BLaER1 (cell line): Measurements from ENCODE around the gene GTF3C1.

Experiments
- H3K27ac ChIP-seq: shearing (Covaris generic); formaldehyde crosslinking; 2 replicates; pipeline ENCODE4 v1.8.1; 2022
- H3K27me3 ChIP-seq: shearing (Covaris generic); formaldehyde crosslinking; 2 replicates; pipeline ENCODE4 v1.8.1; 2022
- H3K36me3 ChIP-seq: shearing (Covaris generic); formaldehyde crosslinking; 2 replicates; pipeline ENCODE4 v1.8.1; 2022
- H3K4me1 ChIP-seq: shearing (Covaris generic); formaldehyde crosslinking; 2 replicates; pipeline ENCODE4 v1.8.1; 2022
- H3K4me2 ChIP-seq: shearing (Covaris generic); formaldehyde crosslinking; 2 replicates; pipeline ENCODE4 v1.8.1; 2022
- H3K4me3 ChIP-seq: shearing (Covaris generic); formaldehyde crosslinking; 2 replicates; pipeline ENCODE4 v1.8.1; 2022
- H3K9ac ChIP-seq: shearing (Covaris generic); formaldehyde crosslinking; 2 replicates; pipeline ENCODE4 v1.8.1; 2022
- H3K9me3 ChIP-seq: shearing (Covaris generic); formaldehyde crosslinking; 2 replicates; pipeline ENCODE4 v1.8.1; 2022
- H4K20me1 ChIP-seq: shearing (Covaris generic); formaldehyde crosslinking; 2 replicates; pipeline ENCODE4 v1.8.1; 2022
- Cebpa-rat ChIP-seq: shearing (Covaris generic); IDR thresholded peaks from 2 replicates; pipeline ENCODE4 v1.8.1; 2022

The GTF3C1 gene

GRCh38 chr16:27468941-27469531, 80.7 kb downstream of the GTF3C1 start:
- H3K27me3 ChIP-seq, result no peaks in the 10 kb centered on the region; the same call in 1 of the 2 replicates
- H3K9me3 ChIP-seq, result peaks cover 20% of the 10 kb centered on the region
- H3K4me3 ChIP-seq, result no peak overlapping the region
- no peak overlapping the region for H3K9ac ChIP-seq
- H3K4me2 ChIP-seq, result no peak overlapping the region
- no peak for TF ChIP-seq Cebpa-rat
- no peak overlapping the region for H3K27ac ChIP-seq
- peaks cover 100% of the 10 kb centered on the region for H3K36me3 ChIP-seq
- H4K20me1 ChIP-seq, result no peaks in the 10 kb centered on the region
- peaks cover 5% of the 10 kb centered on the region; the same call in 1 of the 2 replicates for H3K4me1 ChIP-seq

- Histone ChIP-seq H3K36me3 (peaks cover 100% of the 10 kb centered on the region), H3K4me3 (no peak overlapping the region), H3K4me2 (no peak overlapping the region)
These were observed 84.2 kb downstream of the GTF3C1 start for GRCh38 chr16:27465483-27465879.

GRCh38 chr16:27464626-27465482, 84.9 kb downstream of the GTF3C1 start:
- H3K36me3 ChIP-seq, result peaks cover 100% of the 10 kb centered on the region
- H3K4me1 ChIP-seq, result peaks cover 47% of the 10 kb centered on the region
- no peak overlapping the region for H3K9ac ChIP-seq
- no peak overlapping the region for H3K27ac ChIP-seq
- no peaks in the 10 kb centered on the region for H3K27me3 ChIP-seq
- peaks cover 23% of the 10 kb centered on the region for H4K20me1 ChIP-seq
- peaks cover 20% of the 10 kb centered on the region for H3K9me3 ChIP-seq
- no peak for TF ChIP-seq Cebpa-rat
- no peak overlapping the region for H3K4me3 ChIP-seq
- H3K4me2 ChIP-seq, result no peak overlapping the region

More at GRCh38 chr16:27465483-27465879, 84.2 kb downstream of the GTF3C1 start:
- H3K9ac ChIP-seq, result no peak overlapping the region
- peaks cover 20% of the 10 kb centered on the region for H3K9me3 ChIP-seq
- H4K20me1 ChIP-seq, result peaks cover 23% of the 10 kb centered on the region
- no peaks in the 10 kb centered on the region for H3K27me3 ChIP-seq
- TF ChIP-seq Cebpa-rat, result no peak
- peaks cover 40% of the 10 kb centered on the region for H3K4me1 ChIP-seq
- no peak overlapping the region for H3K27ac ChIP-seq

GRCh38 chr16:27463741-27464591, 85.7 kb downstream of the GTF3C1 start:
- Histone ChIP-seq H3K4me1 (peaks cover 48% of the 10 kb centered on the region), H3K4me3 (no peak overlapping the region), H4K20me1 (peaks cover 23% of the 10 kb centered on the region), H3K27ac (0 out of 2 replicates have a peak overlapping the region, but pooled peaks have one; percentile 13), H3K36me3 (peaks cover 100% of the 10 kb centered on the region), H3K9me3 (peaks cover 20% of the 10 kb centered on the region), H3K9ac (no peak overlapping the region; the same call in 1 of the 2 replicates), H3K27me3 (no peaks in the 10 kb centered on the region), H3K4me2 (peak overlapping the region; percentile 55)
- TF ChIP-seq Cebpa-rat, result no peak

GRCh38 chr16:27462846-27463682, 86.6 kb downstream of the GTF3C1 start:
- H3K27me3 ChIP-seq, result no peaks in the 10 kb centered on the region
- H3K36me3 ChIP-seq, result peaks cover 97% of the 10 kb centered on the region
- no peak for TF ChIP-seq Cebpa-rat
- H3K4me3 ChIP-seq, result no peak overlapping the region
- H3K9ac ChIP-seq, result peak overlapping the region; percentile 11; the same call in 1 of the 2 replicates
- H3K4me2 ChIP-seq, result peak overlapping the region; percentile 55
- H3K27ac ChIP-seq, result peak overlapping the region; percentile 50
- H3K4me1 ChIP-seq, result peaks cover 52% of the 10 kb centered on the region
- peaks cover 12% of the 10 kb centered on the region for H3K9me3 ChIP-seq
- peaks cover 23% of the 10 kb centered on the region for H4K20me1 ChIP-seq

GRCh38 chr16:27462200-27462845, 87.4 kb downstream of the GTF3C1 start:
- H3K36me3 ChIP-seq, result peaks cover 89% of the 10 kb centered on the region

GRCh38 chr16:27461483-27462171, 88.1 kb downstream of the GTF3C1 start:
- Histone ChIP-seq H4K20me1 (peaks cover 23% of the 10 kb centered on the region), H3K4me1 (peaks cover 66% of the 10 kb centered on the region), H3K4me2 (peak overlapping the region; percentile 55), H3K9ac (peak overlapping the region; percentile 11; the same call in 1 of the 2 replicates), H3K27ac (peak overlapping the region; percentile 50), H3K4me3 (no peak overlapping the region), H3K36me3 (peaks cover 83% of the 10 kb centered on the region), H3K9me3 (no peaks in the 10 kb centered on the region), H3K27me3 (no peaks in the 10 kb centered on the region)
- TF ChIP-seq Cebpa-rat, result no peak

More at GRCh38 chr16:27462200-27462845, 87.4 kb downstream of the GTF3C1 start:
- peak overlapping the region; percentile 11; the same call in 1 of the 2 replicates for H3K9ac ChIP-seq
- TF ChIP-seq Cebpa-rat, result no peak
- H3K27me3 ChIP-seq, result no peaks in the 10 kb centered on the region
- H3K4me2 ChIP-seq, result peak overlapping the region; percentile 55
- peak overlapping the region; percentile 50 for H3K27ac ChIP-seq
- H3K4me1 ChIP-seq, result peaks cover 59% of the 10 kb centered on the region
- peaks cover 23% of the 10 kb centered on the region for H4K20me1 ChIP-seq
- peaks cover 5% of the 10 kb centered on the region for H3K9me3 ChIP-seq
- no peak overlapping the region for H3K4me3 ChIP-seq
